GM12875 (cell line): ENCODE measurements around the gene FBXO24.

Source experiments
- H3K4me3 ChIP-seq: one replicate; pipeline ENCODE4 v1.5.1; 2011; ENCODE audit warnings: low read depth, low read length, control low read depth
- TF ChIP-seq, protein P1 (sequence below): IDR thresholded peaks from 2 replicates; pipeline ENCODE4 v1.5.1; 2011; ENCODE audit warnings: low read depth, mild to moderate bottlenecking, control low read depth, inconsistent platforms, low read length, moderate library complexity, borderline replicate concordance; ENCODE audit not compliant: insufficient read depth

Gene FBXO24

GRCh38 chr7:100607111-100607510, 21.0 kb downstream of the FBXO24 start:
- TF ChIP-seq, protein P1, sequence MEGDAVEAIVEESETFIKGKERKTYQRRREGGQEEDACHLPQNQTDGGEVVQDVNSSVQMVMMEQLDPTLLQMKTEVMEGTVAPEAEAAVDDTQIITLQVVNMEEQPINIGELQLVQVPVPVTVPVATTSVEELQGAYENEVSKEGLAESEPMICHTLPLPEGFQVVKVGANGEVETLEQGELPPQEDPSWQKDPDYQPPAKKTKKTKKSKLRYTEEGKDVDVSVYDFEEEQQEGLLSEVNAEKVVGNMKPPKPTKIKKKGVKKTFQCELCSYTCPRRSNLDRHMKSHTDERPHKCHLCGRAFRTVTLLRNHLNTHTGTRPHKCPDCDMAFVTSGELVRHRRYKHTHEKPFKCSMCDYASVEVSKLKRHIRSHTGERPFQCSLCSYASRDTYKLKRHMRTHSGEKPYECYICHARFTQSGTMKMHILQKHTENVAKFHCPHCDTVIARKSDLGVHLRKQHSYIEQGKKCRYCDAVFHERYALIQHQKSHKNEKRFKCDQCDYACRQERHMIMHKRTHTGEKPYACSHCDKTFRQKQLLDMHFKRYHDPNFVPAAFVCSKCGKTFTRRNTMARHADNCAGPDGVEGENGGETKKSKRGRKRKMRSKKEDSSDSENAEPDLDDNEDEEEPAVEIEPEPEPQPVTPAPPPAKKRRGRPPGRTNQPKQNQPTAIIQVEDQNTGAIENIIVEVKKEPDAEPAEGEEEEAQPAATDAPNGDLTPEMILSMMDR, result no peak
- H3K4me3 ChIP-seq, result no peak overlapping the region

- TF ChIP-seq, protein P1, result no peak
- H3K4me3 ChIP-seq, result no peak overlapping the region
Measured at GRCh38 chr7:100609958-100610357, 23.8 kb downstream of the FBXO24 start.

DNA sequence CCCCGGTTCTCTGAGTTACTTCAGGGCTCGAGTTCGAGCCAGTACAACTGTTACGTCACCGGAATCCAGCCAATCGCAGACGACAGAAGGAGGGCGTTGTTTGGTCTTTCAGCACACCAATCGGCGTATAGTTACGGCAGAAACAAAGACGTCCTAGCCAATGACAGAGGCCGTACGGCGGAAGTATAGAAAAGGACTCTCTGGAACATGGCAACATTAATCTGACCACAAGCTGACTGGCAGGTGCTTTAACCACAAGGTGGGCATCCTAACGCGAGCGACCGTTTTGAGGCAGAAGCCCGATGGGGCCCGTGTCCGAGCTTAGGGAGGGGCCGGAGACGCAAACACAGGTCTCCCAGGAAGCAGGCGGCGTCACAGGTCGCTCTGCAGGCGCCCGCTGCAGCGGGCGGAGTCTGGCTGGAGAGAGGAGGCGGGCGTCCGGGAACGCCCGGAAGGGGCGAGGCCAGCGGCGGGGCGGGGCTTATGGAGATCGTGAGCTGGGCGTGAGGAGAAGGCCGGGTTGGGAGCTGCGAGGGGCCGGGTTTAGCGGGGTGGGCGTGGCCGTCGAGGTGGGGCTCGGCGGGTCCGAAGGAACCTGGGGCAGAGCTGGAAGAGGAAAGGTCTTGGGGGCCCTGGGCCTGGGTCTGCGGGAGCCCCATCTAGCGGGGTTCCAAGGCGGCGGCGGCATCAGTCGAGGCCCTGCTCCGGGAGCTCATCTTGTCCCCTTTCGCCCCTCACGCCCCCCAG, 26.0 kb downstream of the FBXO24 start, which contains the start of gene MOSPD3:
Gene MOSPD3, plus strand, starts transcription at position 558 of the 747 bp plus-strand sequence. CDS start 252 bp downstream, outside the sequence.
- H3K4me3 ChIP-seq, result peak within 1 kb of the TSS; percentile 80
- TF ChIP-seq, protein P1, result no peak

GRCh38 chr7:100612730-100613390, 26.7 kb downstream of the FBXO24 start:
- H3K4me3 ChIP-seq, result peak overlapping the region; percentile 80
- TF ChIP-seq, protein P1, result no peak

DNA sequence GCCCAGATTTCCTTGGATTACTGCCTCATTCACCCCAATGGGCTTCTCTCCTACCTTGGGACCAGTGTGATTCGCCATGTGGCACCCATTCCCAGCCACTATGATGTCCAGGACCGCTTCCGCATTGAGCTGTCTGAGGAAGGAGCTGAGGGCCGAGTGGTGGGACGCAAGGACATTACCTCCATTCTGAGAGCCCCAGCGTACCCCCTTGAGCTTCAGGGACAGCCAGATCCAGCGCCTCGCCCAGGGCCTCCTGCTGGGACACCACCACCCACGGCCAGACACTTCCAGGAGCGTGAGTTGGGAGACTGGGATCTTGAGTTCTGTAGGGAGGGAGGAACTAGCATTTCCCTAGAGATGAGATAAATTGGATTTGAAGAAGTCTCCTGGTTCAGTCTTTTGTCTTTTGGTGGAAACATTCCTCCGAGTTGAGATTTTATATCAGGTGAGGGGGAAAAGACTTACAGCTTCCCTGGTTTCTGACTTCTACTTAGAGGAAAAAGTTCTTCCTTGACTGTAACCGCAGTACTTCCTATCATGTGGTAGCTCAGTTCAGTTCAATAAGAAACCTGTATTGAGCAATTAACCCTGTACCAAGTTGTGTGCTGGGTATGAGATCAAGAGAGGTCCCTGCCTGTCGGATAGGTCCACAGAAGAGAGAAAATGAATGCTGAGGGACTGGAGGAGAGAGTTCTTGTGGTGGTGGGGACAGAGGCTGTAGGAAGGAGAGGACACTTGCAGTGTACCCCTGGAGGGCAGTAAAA, 27.5 kb downstream of the FBXO24 start:
- no peak overlapping the region for H3K4me3 ChIP-seq
- TF ChIP-seq, protein P1, result no peak

- TF ChIP-seq, protein P1, result no peak
- no peak overlapping the region for H3K4me3 ChIP-seq
Measured at GRCh38 chr7:100614308-100614861, 28.3 kb downstream of the FBXO24 start.
